Glutamatergic neuron (in vitro differentiated cells): Measurements from ENCODE around the gene OTOGL. TPM values are rescaled to one million over a fixed set of nuclear protein-coding genes. Genes with fewer than 3 reads are reported as not detected.

Source experiments
- DNase-seq: peaks from one replicate; pipeline ENCODE4 v3.0.0; 2022
- H3K27ac Mint-ChIP-seq: one replicate; pipeline ENCODE4 v1.8.0; 2020; ENCODE audit warnings: mild to moderate bottlenecking, mixed read lengths, inconsistent platforms; ENCODE audit not compliant: unreplicated experiment
- H3K27me3 Mint-ChIP-seq: one replicate; pipeline ENCODE4 v1.8.0; 2020; ENCODE audit warnings: mild to moderate bottlenecking, moderate library complexity, mixed read lengths, inconsistent platforms; ENCODE audit not compliant: unreplicated experiment
- H3K36me3 Mint-ChIP-seq: one replicate; pipeline ENCODE4 v1.8.0; 2020; ENCODE audit warnings: mild to moderate bottlenecking, mixed read lengths, inconsistent platforms; ENCODE audit not compliant: unreplicated experiment
- H3K4me1 Mint-ChIP-seq: one replicate; pipeline ENCODE4 v1.8.0; 2020; ENCODE audit warnings: mild to moderate bottlenecking, low read depth, mixed read lengths, inconsistent platforms; ENCODE audit not compliant: unreplicated experiment
- H3K4me3 Mint-ChIP-seq: one replicate; pipeline ENCODE4 v1.8.0; 2020; ENCODE audit warnings: mild to moderate bottlenecking, mixed read lengths, inconsistent platforms; ENCODE audit not compliant: unreplicated experiment
- H3K9me3 Mint-ChIP-seq: one replicate; pipeline ENCODE4 v1.8.0; 2020; ENCODE audit warnings: mild to moderate bottlenecking, moderate library complexity, mixed read lengths, inconsistent platforms; ENCODE audit not compliant: unreplicated experiment
- total RNA-seq: library from RNA; stranded (reverse); fragmentation: NEBNext Ultra II Directional; extraction: Animal tissue kit (Norgen Biotek cat#: 25700); gene quantifications from one replicate; pipeline ENCODE4 v1.2.1, GENCODE V29; 2021; ENCODE audit not compliant: unreplicated experiment
- TF ChIP-seq, protein P1 (sequence below): fragments of 200-600 bp; sonication (generic); IDR thresholded peaks from one replicate; pipeline ENCODE4 v1.5.0; 2021; ENCODE audit not compliant: partially characterized antibody, unreplicated experiment

The OTOGL gene
- total RNA-seq, 1 donor from 2014 or later = 0.83 TPM

DNA sequence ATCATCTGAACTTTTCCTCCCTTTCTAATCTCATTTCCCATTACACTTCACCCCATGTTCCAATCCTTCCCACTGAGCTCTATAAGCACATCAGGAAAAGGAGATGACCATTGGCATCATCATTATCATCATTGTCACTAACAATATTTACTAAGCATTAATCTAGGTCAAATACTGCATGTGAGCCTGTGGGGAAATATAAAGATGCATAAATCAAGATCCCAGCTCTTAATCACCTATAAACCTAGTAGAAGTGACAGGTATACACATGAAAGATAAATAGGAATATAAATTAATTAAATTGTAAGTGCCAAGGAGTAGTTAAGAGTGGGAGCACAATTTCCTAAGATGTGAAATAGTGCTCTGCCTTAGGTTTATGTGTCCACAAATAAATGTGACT lies 100.6 kb downstream of the OTOGL start:
- Mint-ChIP-seq H3K27ac (no peak overlapping the region), H3K36me3 (no peaks in the 10 kb centered on the region), H3K9me3 (no peaks in the 10 kb centered on the region), H3K4me1 (peaks cover 1% of the 10 kb centered on the region), H3K27me3 (no peaks in the 10 kb centered on the region), H3K4me3 (no peak overlapping the region)
- TF ChIP-seq, protein P1, sequence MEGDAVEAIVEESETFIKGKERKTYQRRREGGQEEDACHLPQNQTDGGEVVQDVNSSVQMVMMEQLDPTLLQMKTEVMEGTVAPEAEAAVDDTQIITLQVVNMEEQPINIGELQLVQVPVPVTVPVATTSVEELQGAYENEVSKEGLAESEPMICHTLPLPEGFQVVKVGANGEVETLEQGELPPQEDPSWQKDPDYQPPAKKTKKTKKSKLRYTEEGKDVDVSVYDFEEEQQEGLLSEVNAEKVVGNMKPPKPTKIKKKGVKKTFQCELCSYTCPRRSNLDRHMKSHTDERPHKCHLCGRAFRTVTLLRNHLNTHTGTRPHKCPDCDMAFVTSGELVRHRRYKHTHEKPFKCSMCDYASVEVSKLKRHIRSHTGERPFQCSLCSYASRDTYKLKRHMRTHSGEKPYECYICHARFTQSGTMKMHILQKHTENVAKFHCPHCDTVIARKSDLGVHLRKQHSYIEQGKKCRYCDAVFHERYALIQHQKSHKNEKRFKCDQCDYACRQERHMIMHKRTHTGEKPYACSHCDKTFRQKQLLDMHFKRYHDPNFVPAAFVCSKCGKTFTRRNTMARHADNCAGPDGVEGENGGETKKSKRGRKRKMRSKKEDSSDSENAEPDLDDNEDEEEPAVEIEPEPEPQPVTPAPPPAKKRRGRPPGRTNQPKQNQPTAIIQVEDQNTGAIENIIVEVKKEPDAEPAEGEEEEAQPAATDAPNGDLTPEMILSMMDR = no peak
- no peak for DNase-seq

DNA sequence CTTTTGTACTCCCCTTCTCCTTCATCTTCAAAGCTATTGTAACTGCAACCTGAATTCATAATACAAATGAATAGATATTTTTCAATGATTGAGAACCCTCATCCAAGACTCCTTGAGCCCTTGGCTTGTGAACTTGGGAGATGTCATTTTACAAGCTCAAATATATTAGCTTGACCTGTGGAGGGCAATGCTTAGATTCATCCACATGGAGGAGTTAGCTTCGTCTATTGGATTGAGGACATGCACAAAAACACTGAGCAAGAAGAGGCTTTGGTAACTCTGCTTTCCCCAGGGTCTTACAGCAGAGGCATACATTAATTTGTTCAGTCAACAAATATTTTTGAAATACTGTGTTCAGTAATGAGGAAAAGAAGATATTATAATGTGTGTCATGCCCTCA lies 101.1 kb downstream of the OTOGL start:
- Mint-ChIP-seq H3K27ac (no peak overlapping the region), H3K36me3 (no peaks in the 10 kb centered on the region), H3K4me1 (peaks cover 1% of the 10 kb centered on the region), H3K9me3 (no peaks in the 10 kb centered on the region), H3K27me3 (no peaks in the 10 kb centered on the region), H3K4me3 (no peak overlapping the region)
- DNase-seq = no peak
- TF ChIP-seq, protein P1 = no peak

DNA sequence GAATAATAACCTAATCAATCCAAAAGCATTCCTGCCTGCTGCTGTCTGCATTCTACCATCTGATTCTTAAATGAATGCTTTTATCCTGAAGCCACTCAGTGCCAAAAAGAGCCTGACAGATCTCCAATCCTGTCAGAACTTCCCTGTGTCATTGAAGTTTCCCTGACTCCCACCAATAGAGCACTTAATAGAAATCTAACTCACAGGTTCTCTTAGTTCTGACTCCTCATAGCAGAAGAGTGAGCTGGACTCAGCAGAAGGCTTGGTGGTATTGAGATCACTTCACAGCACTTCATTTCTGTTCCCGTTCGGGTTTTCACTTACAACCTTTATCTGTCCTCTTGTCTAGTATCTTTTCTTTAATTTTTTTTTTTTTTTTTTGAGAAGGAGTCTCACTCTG lies 102.6 kb downstream of the OTOGL start:
- no peak overlapping the region for H3K27ac Mint-ChIP-seq

DNA sequence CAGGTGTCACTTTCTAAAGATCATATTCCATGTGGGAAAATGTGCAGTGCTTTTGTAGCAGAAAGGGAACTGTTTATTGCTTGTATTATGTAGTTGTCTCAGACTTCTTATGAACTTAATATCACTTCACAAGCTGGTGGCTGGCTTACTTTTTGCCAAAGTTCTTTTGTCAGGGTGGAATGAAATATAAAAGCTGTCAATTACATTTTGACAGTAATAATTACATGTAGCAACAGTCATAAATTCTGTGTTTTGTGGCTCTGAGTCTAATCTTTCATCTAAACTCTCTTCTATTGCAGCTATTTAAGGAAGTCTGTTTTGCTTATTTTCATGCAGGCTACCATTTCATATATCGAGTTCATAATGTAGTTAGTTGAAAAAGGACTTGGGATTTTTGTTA lies 106.6 kb downstream of the OTOGL start:
- Mint-ChIP-seq H3K27ac (no peak overlapping the region), H3K4me1 (peaks cover 1% of the 10 kb centered on the region), H3K36me3 (no peaks in the 10 kb centered on the region), H3K27me3 (peaks cover 1% of the 10 kb centered on the region), H3K9me3 (no peaks in the 10 kb centered on the region), H3K4me3 (no peak overlapping the region)
- DNase-seq = no peak
- TF ChIP-seq, protein P1 = no peak

More for the DNA sequence above, 102.6 kb downstream of the OTOGL start:
- TF ChIP-seq, protein P1 = no peak
- peaks cover 1% of the 10 kb centered on the region for H3K4me1 Mint-ChIP-seq
- DNase-seq = no peak
- H3K36me3 Mint-ChIP-seq = no peaks in the 10 kb centered on the region
- H3K4me3 Mint-ChIP-seq = no peak overlapping the region
- H3K27me3 Mint-ChIP-seq = no peaks in the 10 kb centered on the region
- no peaks in the 10 kb centered on the region for H3K9me3 Mint-ChIP-seq

DNA sequence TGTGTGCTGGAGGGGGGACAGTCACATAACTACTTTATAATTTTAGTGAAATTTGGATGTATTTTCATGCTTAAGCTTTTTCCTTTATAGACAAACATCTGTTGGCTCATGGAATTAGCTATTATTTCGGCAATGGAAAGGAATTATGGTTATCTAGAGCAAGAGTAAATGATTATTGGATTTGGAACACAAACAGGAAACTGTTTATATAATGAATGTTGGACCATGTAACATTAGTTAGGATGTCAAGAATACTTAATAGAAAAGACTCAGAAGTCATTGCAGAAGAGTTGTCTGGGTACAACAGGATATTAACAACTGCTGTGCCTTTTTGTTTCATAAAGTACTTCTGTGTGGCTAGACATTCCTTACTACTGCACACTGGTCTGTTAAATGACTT lies 108.7 kb downstream of the OTOGL start:
- H3K27ac Mint-ChIP-seq = no peak overlapping the region
- peaks cover 7% of the 10 kb centered on the region for H3K4me1 Mint-ChIP-seq
- H3K36me3 Mint-ChIP-seq = no peaks in the 10 kb centered on the region
- no peak overlapping the region for H3K4me3 Mint-ChIP-seq
- H3K9me3 Mint-ChIP-seq = peaks cover 2% of the 10 kb centered on the region
- no peak for DNase-seq
- H3K27me3 Mint-ChIP-seq = peaks cover 3% of the 10 kb centered on the region
- TF ChIP-seq, protein P1 = no peak
